Endothelial cell of hepatic sinusoid (primary cell): ENCODE results near the gene FBXO30.

Experiments
- in situ Hi-C: cut with HindIII; loops from 2 replicates; pipeline ENCODE4 v1.10.0; 2017; ENCODE audit warnings: low sequenced_read_pairs

FBXO30 gene, protein sequence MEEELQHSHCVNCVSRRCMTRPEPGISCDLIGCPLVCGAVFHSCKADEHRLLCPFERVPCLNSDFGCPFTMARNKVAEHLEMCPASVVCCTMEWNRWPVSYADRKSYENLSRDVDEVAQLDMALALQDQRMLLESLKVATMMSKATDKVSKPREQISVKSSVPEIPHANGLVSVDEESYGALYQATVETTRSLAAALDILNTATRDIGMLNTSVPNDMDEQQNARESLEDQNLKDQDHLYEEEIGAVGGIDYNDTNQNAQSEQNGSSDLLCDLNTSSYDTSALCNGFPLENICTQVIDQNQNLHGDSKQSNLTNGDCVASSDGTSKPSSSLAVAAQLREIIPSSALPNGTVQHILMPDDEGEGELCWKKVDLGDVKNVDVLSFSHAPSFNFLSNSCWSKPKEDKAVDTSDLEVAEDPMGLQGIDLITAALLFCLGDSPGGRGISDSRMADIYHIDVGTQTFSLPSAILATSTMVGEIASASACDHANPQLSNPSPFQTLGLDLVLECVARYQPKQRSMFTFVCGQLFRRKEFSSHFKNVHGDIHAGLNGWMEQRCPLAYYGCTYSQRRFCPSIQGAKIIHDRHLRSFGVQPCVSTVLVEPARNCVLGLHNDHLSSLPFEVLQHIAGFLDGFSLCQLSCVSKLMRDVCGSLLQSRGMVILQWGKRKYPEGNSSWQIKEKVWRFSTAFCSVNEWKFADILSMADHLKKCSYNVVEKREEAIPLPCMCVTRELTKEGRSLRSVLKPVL

DNA sequence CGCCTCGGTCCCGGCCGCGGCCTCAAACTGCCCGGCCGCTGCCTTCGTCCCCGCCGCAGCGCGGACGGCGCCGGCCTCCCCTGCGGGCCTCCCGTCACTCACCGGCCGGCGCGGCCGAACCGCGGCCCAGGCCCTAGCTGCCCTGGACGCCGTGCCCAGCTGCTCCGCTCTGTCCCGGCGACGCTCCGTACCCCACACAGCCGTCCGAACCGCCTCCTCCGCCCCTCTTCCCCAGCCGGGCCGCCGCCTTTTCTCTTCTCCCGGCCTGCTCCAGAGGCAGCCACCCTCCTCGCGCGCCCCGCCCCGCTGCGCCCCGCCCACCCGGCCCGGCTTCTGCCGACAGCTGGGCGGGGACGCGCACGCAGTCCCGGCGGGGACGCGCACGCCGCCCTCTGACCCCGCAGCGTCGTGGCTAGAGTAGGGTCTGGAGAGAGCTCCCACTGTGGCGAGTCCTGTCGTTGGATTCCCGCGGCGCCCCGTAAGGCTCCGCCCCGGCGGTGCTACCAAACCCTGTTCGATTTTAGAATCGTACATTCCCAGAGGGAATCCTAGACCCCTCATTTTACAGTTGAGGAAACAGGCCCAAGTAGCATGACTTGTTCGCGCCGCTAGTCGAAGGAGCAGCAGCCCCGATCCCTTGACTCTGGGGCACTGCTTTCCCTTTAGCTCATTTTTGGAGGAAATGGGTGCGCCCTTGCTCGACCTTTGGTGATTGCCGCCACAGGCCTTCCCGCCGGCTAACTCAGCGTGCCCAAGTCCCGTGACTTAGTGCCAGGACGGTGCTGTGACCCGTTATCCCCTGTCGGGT lies at the start of gene FBXO30:
Gene FBXO30 (minus strand): TSS at position 295 of the 808 bp plus-strand sequence. CDS start 8,390 bp downstream, outside the sequence.
- in situ Hi-C loops = no loop called here

DNA sequence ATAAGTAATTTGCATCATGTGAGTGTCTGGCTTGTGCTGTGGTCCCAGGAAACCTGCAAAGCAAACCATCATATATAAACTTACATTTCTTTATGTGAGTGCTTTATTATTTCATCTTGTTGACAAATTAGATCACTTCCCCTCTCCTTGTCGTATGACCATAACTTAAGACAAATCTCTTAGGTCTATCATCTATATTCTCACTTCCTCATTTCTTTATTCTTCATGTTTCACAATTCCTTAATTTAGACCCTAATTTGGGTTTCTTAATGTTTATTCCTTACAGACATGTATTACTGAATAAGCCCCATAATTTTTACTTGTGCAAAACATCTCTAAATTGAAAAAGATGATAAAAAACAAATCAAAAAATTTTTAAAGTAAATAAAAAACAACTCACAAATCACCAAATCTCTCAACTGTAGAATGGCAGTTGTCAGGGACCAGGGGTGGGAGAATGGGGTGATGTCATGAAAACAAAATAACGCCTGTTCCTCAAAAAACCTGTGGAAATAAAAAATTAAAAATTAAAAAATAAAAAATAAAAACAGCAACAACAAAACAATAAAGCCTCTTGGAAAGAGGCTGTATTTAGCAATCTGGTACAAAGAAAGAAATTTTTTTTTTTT lies 49.5 kb upstream of the FBXO30 start:
- in situ Hi-C loops = no loop called here

GRCh38 chr6:145863366-145863765 lies 48.8 kb upstream of the FBXO30 start:
- in situ Hi-C loops = no loop called here

- in situ Hi-C loops = no loop called here
Observed at GRCh38 chr6:145860562-145860961, 46.0 kb upstream of the FBXO30 start.

DNA sequence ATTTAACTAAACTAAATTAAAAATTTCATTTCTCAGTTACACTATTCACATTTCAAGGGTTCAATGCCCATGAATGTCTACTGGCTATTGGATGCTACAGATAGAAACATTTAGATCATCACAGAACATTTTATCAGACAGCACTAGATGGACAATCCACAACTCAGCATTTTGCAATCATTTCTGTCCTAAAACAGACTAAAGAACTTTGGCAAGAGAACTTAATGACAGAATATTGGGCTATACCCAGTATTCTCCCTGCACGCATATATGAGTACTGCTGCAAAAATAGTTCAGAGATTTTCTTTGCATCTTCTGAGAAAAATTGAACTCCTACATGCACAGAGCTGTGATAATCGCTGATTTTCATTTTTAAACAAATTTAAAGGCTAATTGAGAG lies 36.1 kb upstream of the FBXO30 start:
- in situ Hi-C loops = no loop called here

GRCh38 chr6:145848541-145848940 lies 33.9 kb upstream of the FBXO30 start:
- in situ Hi-C loops = no loop called here

- in situ Hi-C loops = no loop called here
Observed at GRCh38 chr6:145845557-145845956, 31.0 kb upstream of the FBXO30 start.

DNA sequence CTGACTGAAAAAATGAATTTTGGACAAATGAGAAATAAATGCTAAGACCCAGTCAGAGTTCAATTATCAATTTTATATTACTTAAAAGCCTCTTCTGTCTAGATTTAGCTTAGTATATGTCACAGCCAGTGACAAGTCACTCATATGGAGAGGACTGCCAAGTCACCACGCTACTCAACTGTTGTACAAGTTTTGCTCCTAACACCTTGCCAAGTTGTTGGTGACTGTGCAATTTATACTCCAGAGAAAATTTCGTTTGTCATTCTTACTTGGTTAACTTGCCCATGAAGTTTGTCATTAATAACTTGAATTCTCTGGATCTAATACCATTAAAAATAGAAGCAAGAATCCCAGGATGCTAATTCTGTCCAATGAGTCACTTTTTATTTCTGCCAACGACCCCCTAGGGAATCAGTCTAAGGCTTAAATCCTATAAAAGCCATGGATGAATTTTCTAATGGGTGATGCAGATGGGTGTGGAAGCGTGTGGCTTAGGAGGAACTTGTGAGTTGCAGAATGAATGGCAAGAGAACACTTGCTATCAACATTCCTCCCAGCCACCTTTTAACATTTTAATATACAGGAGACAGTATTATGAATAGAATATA lies 30.4 kb upstream of the FBXO30 start:
- in situ Hi-C loops = loop anchor here (5.0 kb wide), 1 partner anchor 42 kb away; no protein-coding TSS in a partner anchor

GRCh38 chr6:145842693-145843546 lies 28.3 kb upstream of the FBXO30 start:
- in situ Hi-C loops = loop anchor here (5.0 kb wide), 1 partner anchor 44 kb away; no protein-coding TSS in a partner anchor

GRCh38 chr6:145841668-145842067 lies 27.1 kb upstream of the FBXO30 start:
- in situ Hi-C loops = loop anchor here (5.0 kb wide), 1 partner anchor 46 kb away; no protein-coding TSS in a partner anchor

- in situ Hi-C loops = loop anchor here (5.0 kb wide), 1 partner anchor 48 kb away; no protein-coding TSS in a partner anchor
Observed at GRCh38 chr6:145839653-145840052, 25.1 kb upstream of the FBXO30 start.

DNA sequence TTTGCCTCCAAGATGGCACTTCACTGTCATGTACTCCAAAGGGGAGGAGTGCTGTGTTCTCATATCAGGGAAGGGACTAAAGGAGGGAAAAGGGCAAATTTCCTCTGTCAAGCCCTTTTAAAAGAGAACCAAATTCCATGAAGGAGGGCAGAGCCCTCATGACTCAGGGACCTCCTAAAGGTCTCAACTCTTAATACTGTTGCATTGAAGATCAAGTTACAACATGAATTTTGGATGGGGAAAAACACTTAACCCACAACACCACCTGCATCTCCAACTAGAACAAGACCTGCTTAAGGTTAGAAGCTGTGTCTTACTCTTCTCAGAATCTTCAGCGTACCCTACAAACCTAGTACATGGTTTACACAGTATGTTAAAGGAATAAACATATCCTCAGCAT lies 23.7 kb upstream of the FBXO30 start:
- in situ Hi-C loops = no loop called here

DNA sequence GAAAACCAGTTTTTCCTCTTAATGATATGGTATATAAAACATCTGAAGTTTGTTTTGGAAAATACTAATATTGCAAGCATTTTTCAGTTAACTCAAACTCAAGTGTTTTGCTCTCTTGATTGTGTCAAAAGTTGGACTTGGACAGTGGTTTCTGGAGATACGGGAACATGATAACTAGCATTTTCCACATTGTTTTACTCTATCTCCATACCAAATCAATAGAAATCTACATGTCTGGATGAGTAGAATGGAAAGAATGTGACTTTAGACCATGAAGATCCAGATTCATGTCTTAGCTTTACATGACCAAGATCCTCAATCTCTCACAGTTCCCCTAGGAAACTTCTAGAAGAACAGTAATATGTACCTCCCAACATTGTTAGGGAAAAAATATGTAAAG lies 22.2 kb upstream of the FBXO30 start:
- in situ Hi-C loops = no loop called here

DNA sequence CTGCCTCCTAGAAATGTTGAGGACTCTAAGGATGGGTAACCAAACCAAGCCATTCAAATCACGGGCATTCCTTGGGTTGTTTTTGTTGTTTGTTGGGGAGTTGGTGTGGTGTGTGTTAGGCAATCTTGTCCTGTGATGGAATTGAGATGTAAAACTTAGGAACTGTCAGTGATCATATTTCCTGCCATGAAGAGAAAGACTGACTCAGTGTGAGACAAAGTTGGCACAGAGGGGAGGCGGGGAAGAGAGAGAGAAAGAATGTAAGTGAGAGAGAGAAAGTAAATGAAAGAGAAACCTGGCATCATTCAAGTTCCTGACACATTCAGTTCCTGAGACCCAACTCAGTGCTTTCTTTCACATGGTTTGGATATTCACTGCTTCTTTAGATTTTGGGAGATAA lies 21.6 kb upstream of the FBXO30 start:
- in situ Hi-C loops = no loop called here

DNA sequence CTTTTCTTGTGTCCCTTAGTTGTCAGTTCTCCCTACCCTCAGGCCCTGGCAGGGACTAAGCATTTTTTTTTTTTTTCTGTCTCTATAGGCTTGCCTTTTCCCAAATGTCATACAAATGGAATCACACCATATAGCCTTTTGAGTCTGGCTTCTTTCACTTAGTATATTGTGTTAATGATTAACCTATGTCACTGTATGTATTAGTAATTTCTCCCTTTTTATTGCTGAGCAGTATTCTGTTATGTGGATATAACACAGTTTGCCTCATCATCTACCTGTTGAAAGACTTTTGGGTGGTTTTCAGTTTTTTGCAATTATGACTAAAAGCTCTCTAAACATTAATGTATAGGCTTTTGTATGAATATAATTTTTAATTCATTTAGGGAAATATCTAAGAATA lies 16.0 kb upstream of the FBXO30 start:
- in situ Hi-C loops = no loop called here

DNA sequence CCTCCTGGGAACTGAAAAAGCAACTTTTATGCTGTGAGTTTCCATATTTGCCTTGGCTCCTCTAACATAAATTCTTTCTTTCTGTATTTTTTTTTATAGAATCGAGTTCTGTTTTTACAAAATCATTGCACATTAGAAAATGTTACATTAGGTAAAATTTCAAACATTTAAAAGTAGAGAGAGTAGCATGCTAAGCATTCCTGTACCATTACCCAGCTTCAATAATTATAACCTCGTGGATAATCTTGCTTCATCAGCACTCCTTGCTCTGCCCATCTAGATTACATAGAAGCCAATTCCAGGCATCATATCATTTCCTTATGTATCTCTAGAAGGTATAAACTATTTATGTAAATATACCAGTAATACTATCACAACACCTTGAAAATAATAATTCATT lies 15.4 kb upstream of the FBXO30 start:
- in situ Hi-C loops = no loop called here

- in situ Hi-C loops = no loop called here
Observed at GRCh38 chr6:145829102-145829501, 14.5 kb upstream of the FBXO30 start.

DNA sequence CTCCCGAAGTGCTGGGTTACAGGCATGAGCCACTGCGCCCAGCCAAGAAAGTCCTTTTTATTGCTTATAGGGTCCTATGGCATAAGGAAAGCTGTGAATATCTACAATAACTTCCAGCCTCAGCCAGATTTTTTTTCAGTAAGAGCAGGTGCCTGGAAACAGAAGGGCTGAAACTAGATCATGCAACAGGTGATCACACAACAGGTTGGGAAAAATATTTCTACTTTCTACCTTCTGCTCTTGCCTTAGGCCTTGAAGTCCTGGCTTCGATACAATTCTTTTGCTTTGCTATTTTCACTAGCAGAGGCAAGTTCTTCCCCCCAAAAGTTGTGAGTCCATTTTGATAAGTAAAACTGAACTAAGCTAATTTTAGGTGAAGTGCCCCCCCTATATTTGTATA lies 9.7 kb upstream of the FBXO30 start:
- in situ Hi-C loops = no loop called here

DNA sequence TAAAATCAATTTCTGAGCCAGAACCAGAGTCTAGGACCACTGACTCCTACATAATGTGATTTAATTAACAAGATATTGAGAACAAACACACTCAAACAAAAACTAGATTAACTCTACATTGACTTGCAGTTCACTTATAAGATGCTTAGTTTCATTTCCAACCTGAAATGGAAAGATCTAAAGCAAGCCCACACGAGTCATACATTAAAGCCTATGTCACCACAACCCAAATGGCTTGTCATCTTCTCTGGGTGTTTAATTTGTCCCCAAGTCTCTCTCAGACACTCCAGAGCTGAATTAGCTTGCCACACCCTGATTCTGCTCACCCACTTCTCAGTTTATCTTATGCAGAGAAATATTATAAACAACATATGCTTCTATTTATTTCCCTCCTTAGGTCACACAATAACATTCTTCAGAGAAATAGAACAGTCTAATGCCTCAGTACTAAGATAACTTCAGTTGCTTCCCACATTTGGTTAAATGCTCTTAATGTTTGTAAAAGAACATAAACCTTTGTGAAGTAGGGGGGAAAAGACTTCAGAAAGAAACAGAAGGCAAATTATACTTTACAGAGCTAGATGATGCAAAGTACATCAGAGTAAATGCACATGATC lies 8.8 kb upstream of the FBXO30 start:
- in situ Hi-C loops = no loop called here
